Keratinocyte (primary cell): Measurements from ENCODE around the gene TATDN2. TPM values are rescaled to one million over a fixed set of nuclear protein-coding genes. Genes with fewer than 3 reads are reported as not detected.

Experiments used
- DNase-seq: peaks from one replicate; pipeline ENCODE4 v3.0.0-alpha.2; 2011; ENCODE audit warnings: low read depth, missing footprints, low spot score
- FAIRE-seq: peaks from 2 replicates; lab custom pipeline; 2011; peaks lifted over from hg19 to GRCh38; lab: Jason Lieb, UNC
- H2AFZ ChIP-seq: 2 replicates; pipeline ENCODE4 v1.6.0; 2012; ENCODE audit warnings: low read length, control low read depth, inconsistent platforms; ENCODE audit not compliant: control insufficient read depth
- H3K27ac ChIP-seq: 2 replicates; pipeline ENCODE4 v1.5.1; 2011; ENCODE audit warnings: low read length; ENCODE audit not compliant: control insufficient read depth, insufficient read depth
- H3K27me3 ChIP-seq: 3 replicates; pipeline ENCODE4 v1.6.0; 2011; ENCODE audit warnings: low read length; ENCODE audit not compliant: control insufficient read depth, insufficient read depth; ENCODE audit errors: extremely low read depth
- H3K36me3 ChIP-seq, 2 experiments: 2 replicates in 1 of 2; 3 replicates in 1 of 2; pipeline ENCODE4 v1.5.1; 2011; ENCODE audit warnings: low read length in 2 of 2, mild to moderate bottlenecking in 1 of 2; ENCODE audit not compliant: control insufficient read depth in 2 of 2, insufficient read depth in 2 of 2; ENCODE audit errors: extremely low read depth in 1 of 2
- H3K4me1 ChIP-seq: 3 replicates; pipeline ENCODE4 v1.5.1; 2011; ENCODE audit warnings: low read length; ENCODE audit not compliant: control insufficient read depth, insufficient read depth; ENCODE audit errors: extremely low read depth
- H3K4me2 ChIP-seq: 3 replicates; pipeline ENCODE4 v1.6.0; 2011; ENCODE audit warnings: low read depth, low read length; ENCODE audit not compliant: control insufficient read depth, insufficient read depth; ENCODE audit errors: extremely low read depth
- H3K4me3 ChIP-seq, 3 experiments: fragments of 200-600 bp in 1 of 3; sonication (generic) in 1 of 3; 2 replicates in 2 of 3; 3 replicates in 1 of 3; pipeline ENCODE4 v1.5.1; 2011 to 2016; ENCODE audit warnings: low read length in 3 of 3, mild to moderate bottlenecking in 3 of 3, control low read depth in 2 of 3, inconsistent platforms in 1 of 3, low read depth in 1 of 3, mixed read lengths in 1 of 3, mixed run types in 1 of 3, moderate library complexity in 1 of 3; ENCODE audit not compliant: control insufficient read depth in 2 of 3, insufficient read depth in 2 of 3; ENCODE audit errors: extremely low read depth in 1 of 3
- H3K79me2 ChIP-seq: 2 replicates; pipeline ENCODE4 v1.6.0; 2012; ENCODE audit warnings: low read length; ENCODE audit not compliant: control insufficient read depth, insufficient read depth
- H3K9ac ChIP-seq: 3 replicates; pipeline ENCODE4 v1.6.0; 2011; ENCODE audit warnings: low read length; ENCODE audit not compliant: control insufficient read depth, insufficient read depth; ENCODE audit errors: extremely low read depth
- H3K9me1 ChIP-seq: 3 replicates; pipeline ENCODE4 v1.6.0; 2011; ENCODE audit warnings: low read length; ENCODE audit not compliant: control insufficient read depth, insufficient read depth; ENCODE audit errors: extremely low read depth
- H3K9me3 ChIP-seq: 2 replicates; pipeline ENCODE4 v1.5.1; 2012; ENCODE audit warnings: low read depth, low read length; ENCODE audit not compliant: control insufficient read depth
- H4K20me1 ChIP-seq: 3 replicates; pipeline ENCODE4 v1.6.0; 2011; ENCODE audit warnings: low read length; ENCODE audit not compliant: control insufficient read depth, insufficient read depth; ENCODE audit errors: extremely low read depth
- CTCF ChIP-seq, 3 experiments: IDR thresholded peaks in 1 of 3; conservative IDR thresholded peaks in 1 of 3; optimal IDR thresholded peaks in 1 of 3; 2 replicates in 2 of 3; 3 replicates in 1 of 3; pipeline versions ENCODE3 to v1.5.1; 2011; ENCODE audit warnings: low read length in 3 of 3, mild to moderate bottlenecking in 3 of 3, moderate library complexity in 2 of 3, control low read depth in 1 of 3, inconsistent platforms in 1 of 3; ENCODE audit not compliant: insufficient read depth in 2 of 3; ENCODE audit errors: extremely low read depth in 1 of 3
- EZH2 ChIP-seq: IDR thresholded peaks from one replicate; pipeline ENCODE4 v1.6.1; 2012; ENCODE audit warnings: inconsistent platforms, mild to moderate bottlenecking, low read length, moderate library complexity
- dilution Hi-C: fragments of 300-500 bp; cut with MboI; formaldehyde crosslinking; loops from one replicate; pipeline ENCODE4 v1.7.0; 2020; ENCODE audit warnings: low sequenced_read_pairs; ENCODE audit not compliant: extremely low pct_ligation_motif_present
- polyA plus RNA-seq, 5 experiments: library from polyadenylated mRNA; depleted of rRNA in 3 of 5; stranded (reverse) in 3 of 5; stranded (forward) in 1 of 5; unstranded in 1 of 5; fragments of >200 nt; gene quantifications; 1 replicate in 1 of 5; 2 replicates in 3 of 5; 3 replicates in 1 of 5; pipeline versions ENCODE4 v1.2.1 to v1.2.3, GENCODE V29; 2011 to 2012; ENCODE audit warnings: missing spikeins in 2 of 5, low read depth in 1 of 5, low replicate concordance in 1 of 5

The TATDN2 gene
- polyA plus RNA-seq, 1 donor (not counting 4 experiments of a cell fraction or from before 2014, with no cell fraction given): 13.8 TPM

- no peaks in the 10 kb centered on the region for H3K9me3 ChIP-seq
- peak overlapping the region; percentile 95 for H3K27ac ChIP-seq
- no peaks in the 10 kb centered on the region for H3K9me1 ChIP-seq
- peaks cover 7% of the 10 kb centered on the region for H4K20me1 ChIP-seq
- H3K4me3 ChIP-seq: peak overlapping the region; percentile 92 to 100 (median 99)
- H3K27me3 ChIP-seq: peaks cover 4% of the 10 kb centered on the region
- H3K9ac ChIP-seq: peak overlapping the region; percentile 96
- H3K79me2 ChIP-seq: peaks cover 34% of the 10 kb centered on the region
- DNase-seq (no peak), FAIRE-seq (no peak)
- H3K4me1 ChIP-seq: peaks cover 6% of the 10 kb centered on the region
- no peak overlapping the region for H2AFZ ChIP-seq
- dilution Hi-C loops: no loop called here
- peaks cover 30 to 35% of the 10 kb centered on the region in 2 experiments for H3K36me3 ChIP-seq
- TF ChIP-seq CTCF (optimal IDR thresholded peaks at IDR 0.05 in 1 of 3, IDR thresholded peaks at IDR 0.05 in 1 of 3, conservative IDR thresholded peaks at IDR 0.05 in 1 of 3; ENCODE audit: extremely low read depth in 1 of 3, insufficient read depth in 2 of 3, low read length in 3 of 3): no peak
- TF ChIP-seq EZH2: no peak
- H3K4me2 ChIP-seq: peak overlapping the region; percentile 97
Measured at GRCh38 chr3:10319804-10320203, 71.5 kb downstream of the TATDN2 start.

GRCh38 chr3:10320320-10320677 lies 72.0 kb downstream of the TATDN2 start:
- FAIRE-seq (no peak), DNase-seq (no peak)
- Histone ChIP-seq H3K4me2 (peak overlapping the region; percentile 97), H3K36me3 (peaks cover 26 to 31% of the 10 kb centered on the region in 2 experiments), H2AFZ (peak overlapping the region; percentile 81), H3K27me3 (peaks cover 4% of the 10 kb centered on the region), H3K9ac (peak overlapping the region; percentile 96), H3K79me2 (peaks cover 34% of the 10 kb centered on the region), H3K4me3 (peak overlapping the region; percentile 92 to 100 (median 99)), H4K20me1 (peaks cover 7% of the 10 kb centered on the region), H3K9me1 (no peaks in the 10 kb centered on the region), H3K4me1 (peaks cover 6% of the 10 kb centered on the region), H3K27ac (peak overlapping the region; percentile 95), H3K9me3 (no peaks in the 10 kb centered on the region)
- dilution Hi-C loops: no loop called here
- no peak for TF ChIP-seq EZH2
- no peak for TF ChIP-seq CTCF (optimal IDR thresholded peaks at IDR 0.05 in 1 of 3, IDR thresholded peaks at IDR 0.05 in 1 of 3, conservative IDR thresholded peaks at IDR 0.05 in 1 of 3; ENCODE audit: extremely low read depth in 1 of 3, insufficient read depth in 2 of 3, low read length in 3 of 3)
